Liver (tissue), 9 donors: ENCODE data around the gene MMD. TPM values are rescaled to one million over a fixed set of nuclear protein-coding genes. Genes with fewer than 3 reads are reported as not detected.

Experiments
- DNase-seq: peaks from one replicate; pipeline ENCODE4 v3.0.0-alpha.2; 2017; ENCODE audit warnings: low spot score
- H3K27ac ChIP-seq, 2 donors: one replicate each; pipeline ENCODE4 v1.7.0; 2013; ENCODE audit warnings: inconsistent platforms in 2 of 2, low read length in 2 of 2, control low read depth in 1 of 2, low read depth in 1 of 2, mild to moderate bottlenecking in 1 of 2
- H3K27me3 ChIP-seq, 4 donors: one replicate each; pipeline versions ENCODE4 v1.6.1 to v1.7.0; 2013; ENCODE audit warnings: low read length in 3 of 4, inconsistent platforms in 1 of 4, mild to moderate bottlenecking in 1 of 4, moderate library complexity in 1 of 4; ENCODE audit not compliant: control insufficient read depth in 4 of 4, insufficient read depth in 4 of 4
- H3K36me3 ChIP-seq, 4 donors: one replicate each; pipeline versions ENCODE4 v1.6.1 to v1.7.0; 2013; ENCODE audit warnings: low read length in 3 of 4, mild to moderate bottlenecking in 3 of 4, low read depth in 1 of 4, moderate library complexity in 1 of 4; ENCODE audit not compliant: control insufficient read depth in 4 of 4, insufficient read depth in 3 of 4
- H3K4me1 ChIP-seq, 4 donors: one replicate each; pipeline versions ENCODE4 v1.6.1 to v1.7.0; 2013; ENCODE audit warnings: low read length in 3 of 4, mild to moderate bottlenecking in 3 of 4, moderate library complexity in 1 of 4; ENCODE audit not compliant: control insufficient read depth in 4 of 4, insufficient read depth in 4 of 4
- H3K4me3 ChIP-seq, 3 donors: one replicate each; pipeline versions ENCODE4 v1.6.1 to v1.7.0; 2013; ENCODE audit warnings: low read length in 3 of 3, control low read depth in 1 of 3, low read depth in 1 of 3, mild to moderate bottlenecking in 1 of 3
- H3K9ac ChIP-seq, 2 donors: one replicate each; pipeline ENCODE4 v1.7.0; 2013; ENCODE audit warnings: low read length in 2 of 2, mild to moderate bottlenecking in 2 of 2, moderate library complexity in 2 of 2, control low read depth in 1 of 2, low read depth in 1 of 2
- H3K9me3 ChIP-seq, 4 donors: one replicate each; pipeline versions ENCODE4 v1.6.1 to v1.7.0; 2013; ENCODE audit warnings: low read length in 3 of 4; ENCODE audit not compliant: control insufficient read depth in 4 of 4
- FOXA1 ChIP-seq: IDR thresholded peaks from 2 replicates; pipeline ENCODE4 v1.6.1; 2016; ENCODE audit warnings: antibody characterized with exemption
- HNF4A ChIP-seq, 2 donors: conservative IDR thresholded peaks; 2 replicates each; pipeline ENCODE4 v1.6.1; 2016; ENCODE audit warnings: antibody characterized with exemption in 2 of 2, mild to moderate bottlenecking in 2 of 2
- HNF4G ChIP-seq: IDR thresholded peaks from 2 replicates; pipeline ENCODE4 v1.6.1; 2016; ENCODE audit warnings: antibody characterized with exemption
- JUND ChIP-seq, 2 donors: IDR thresholded peaks; 2 replicates each; pipeline ENCODE4 v1.6.1; 2016; ENCODE audit warnings: antibody characterized with exemption in 2 of 2
- MAX ChIP-seq: IDR thresholded peaks from 2 replicates; pipeline ENCODE4 v1.6.1; 2016; ENCODE audit warnings: antibody characterized with exemption
- RXRA ChIP-seq, 2 donors: IDR thresholded peaks; 2 replicates each; pipeline ENCODE4 v1.6.1; 2017 to 2018; ENCODE audit warnings: antibody characterized with exemption in 2 of 2, mild to moderate bottlenecking in 1 of 2
- TAF1 ChIP-seq: conservative IDR thresholded peaks from 2 replicates; pipeline ENCODE4 v1.6.1; 2016; ENCODE audit warnings: antibody characterized with exemption, mild to moderate bottlenecking
- YY1 ChIP-seq: IDR thresholded peaks from 2 replicates; pipeline ENCODE4 v1.6.1; 2016; ENCODE audit warnings: antibody characterized with exemption, mild to moderate bottlenecking
- ZBTB33 ChIP-seq: IDR thresholded peaks from 2 replicates; pipeline ENCODE4 v1.6.1; 2016; ENCODE audit warnings: antibody characterized with exemption
- WGBS: extraction: QIAGEN DNeasy Blood & Tissue Kit; methylation state at CpG from one replicate; pipeline ENCODE4 v1.1.7; 2013; 5-methylcytosine and 5-hydroxymethylcytosine counted together
- polyA plus RNA-seq, 2 donors: library from polyadenylated mRNA; stranded (reverse) in 1 of 2; unstranded in 1 of 2; fragments of 200-250 nt in 1 of 2; fragments of >200 nt in 1 of 2; fragmentation: Nextera tagmentation in 1 of 2; extraction: Ambion mirVana in 1 of 2; gene quantifications; one replicate each; pipeline versions ENCODE4 v1.2.1 to v1.2.3, GENCODE V29; 2013 to 2015
- total RNA-seq, 2 donors: library from RNA; depleted of rRNA; stranded (reverse); fragments of >200 nt; gene quantifications; one replicate each; pipeline ENCODE4 v1.2.3, GENCODE V29; 2014
- TF ChIP-seq, protein P1 (sequence below): IDR thresholded peaks from 2 replicates; pipeline ENCODE4 v1.6.1; 2016; ENCODE audit warnings: antibody characterized with exemption
- TF ChIP-seq, protein P2 (sequence below): fragments of 150-350 bp; IDR thresholded peaks from 2 replicates; pipeline ENCODE4 v1.5.1; 2017; ENCODE audit warnings: improper control_type of control experiment, low read depth, low read length; ENCODE audit not compliant: missing input control
- donor health status: healthy.
- donor health status: healthy.
- donor health status: healthy.
- donor health status: healthy.
- donor health status: healthy.

The MMD gene
- total and polyA plus RNA-seq, 4 donors = 4.9 to 18.7 (median 11.4) TPM

GRCh38 chr17:55411463-55411855, 10.2 kb downstream of the MMD start:
- no peaks in the 10 kb centered on the region for H3K27me3 ChIP-seq
- peak overlapping the region in 1 of 2 donors; percentile 40 for H3K27ac ChIP-seq
- peaks cover 2 to 24% (median 12%) of the 10 kb centered on the region in 4 donors for H3K36me3 ChIP-seq
- TF ChIP-seq, protein P1, sequence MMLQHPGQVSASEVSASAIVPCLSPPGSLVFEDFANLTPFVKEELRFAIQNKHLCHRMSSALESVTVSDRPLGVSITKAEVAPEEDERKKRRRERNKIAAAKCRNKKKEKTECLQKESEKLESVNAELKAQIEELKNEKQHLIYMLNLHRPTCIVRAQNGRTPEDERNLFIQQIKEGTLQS = no peak
- no peak for TF ChIP-seq JUND (IDR thresholded peaks at IDR 0.05)
- no peak for TF ChIP-seq HNF4A (conservative IDR thresholded peaks at IDR 0.05)
- TF ChIP-seq, protein P2, sequence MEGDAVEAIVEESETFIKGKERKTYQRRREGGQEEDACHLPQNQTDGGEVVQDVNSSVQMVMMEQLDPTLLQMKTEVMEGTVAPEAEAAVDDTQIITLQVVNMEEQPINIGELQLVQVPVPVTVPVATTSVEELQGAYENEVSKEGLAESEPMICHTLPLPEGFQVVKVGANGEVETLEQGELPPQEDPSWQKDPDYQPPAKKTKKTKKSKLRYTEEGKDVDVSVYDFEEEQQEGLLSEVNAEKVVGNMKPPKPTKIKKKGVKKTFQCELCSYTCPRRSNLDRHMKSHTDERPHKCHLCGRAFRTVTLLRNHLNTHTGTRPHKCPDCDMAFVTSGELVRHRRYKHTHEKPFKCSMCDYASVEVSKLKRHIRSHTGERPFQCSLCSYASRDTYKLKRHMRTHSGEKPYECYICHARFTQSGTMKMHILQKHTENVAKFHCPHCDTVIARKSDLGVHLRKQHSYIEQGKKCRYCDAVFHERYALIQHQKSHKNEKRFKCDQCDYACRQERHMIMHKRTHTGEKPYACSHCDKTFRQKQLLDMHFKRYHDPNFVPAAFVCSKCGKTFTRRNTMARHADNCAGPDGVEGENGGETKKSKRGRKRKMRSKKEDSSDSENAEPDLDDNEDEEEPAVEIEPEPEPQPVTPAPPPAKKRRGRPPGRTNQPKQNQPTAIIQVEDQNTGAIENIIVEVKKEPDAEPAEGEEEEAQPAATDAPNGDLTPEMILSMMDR = no peak
- no peak for TF ChIP-seq HNF4G
- TF ChIP-seq MAX = no peak
- TF ChIP-seq ZBTB33 = no peak
- no peak for TF ChIP-seq TAF1
- no peak overlapping the region for H3K9ac ChIP-seq
- H3K4me1 ChIP-seq = peaks cover 4 to 27% (median 16%) of the 10 kb centered on the region in 4 donors
- no peaks in the 10 kb centered on the region for H3K9me3 ChIP-seq
- no peak overlapping the region for H3K4me3 ChIP-seq
- 93% methylated on average over 1 of the region's 1 CpG for WGBS
- DNase-seq = no peak

- Histone ChIP-seq H3K9ac (no peak overlapping the region), H3K4me1 (peaks cover 4 to 27% (median 16%) of the 10 kb centered on the region in 4 donors), H3K27me3 (no peaks in the 10 kb centered on the region), H3K27ac (peak overlapping the region in 1 of 2 donors; percentile 40), H3K4me3 (no peak overlapping the region), H3K36me3 (peaks cover 2 to 24% (median 12%) of the 10 kb centered on the region in 4 donors), H3K9me3 (no peaks in the 10 kb centered on the region)
- no peak for TF ChIP-seq FOXA1
- peak; percentile 48 for TF ChIP-seq YY1
- peak; percentile 38 to 73 for TF ChIP-seq RXRA (IDR thresholded peaks at IDR 0.05)
- peak in 1 of 2 donors; percentile 23 for TF ChIP-seq JUND (IDR thresholded peaks at IDR 0.05)
- TF ChIP-seq HNF4G = no peak
- TF ChIP-seq HNF4A (conservative IDR thresholded peaks at IDR 0.05) = peak in 1 of 2 donors; percentile 55
- no peak for DNase-seq
- WGBS = 69% methylated on average over 5 of the region's 5 CpGs
Observed at GRCh38 chr17:55410722-55411462, 10.7 kb downstream of the MMD start.
